Lower lobe of right lung (tissue), 2 donors: ENCODE measurements around the gene SLC66A2. TPM values are rescaled to one million over a fixed set of nuclear protein-coding genes. Genes with fewer than 3 reads are reported as not detected.

Experiments used
- ATAC-seq, 2 donors: fragments of 200-7000 bp; cut with Tn5 transposase; one replicate each; pipeline ENCODE4 v1.9.1; 2020 to 2022; ENCODE audit warnings: mild to moderate bottlenecking in 2 of 2, moderate library complexity in 2 of 2
- DNase-seq: peaks from one replicate; pipeline ENCODE4 v3.0.0-alpha.2; 2020
- H3K27ac ChIP-seq: fragments of 200-600 bp; one replicate; pipeline ENCODE4 v1.8.0; 2022
- H3K27me3 ChIP-seq: fragments of 200-600 bp; one replicate; pipeline ENCODE4 v1.8.0; 2022; ENCODE audit warnings: low read depth
- H3K36me3 ChIP-seq: fragments of 200-600 bp; one replicate; pipeline ENCODE4 v1.8.0; 2022; ENCODE audit warnings: mild to moderate bottlenecking
- H3K4me1 ChIP-seq: fragments of 200-600 bp; one replicate; pipeline ENCODE4 v1.8.0; 2022
- H3K4me3 ChIP-seq: fragments of 200-600 bp; one replicate; pipeline ENCODE4 v1.8.0; 2022; ENCODE audit warnings: mild to moderate bottlenecking
- H3K9me3 ChIP-seq: fragments of 200-600 bp; one replicate; pipeline ENCODE4 v1.8.0; 2022
- CTCF ChIP-seq: fragments of 200-600 bp; IDR thresholded peaks from one replicate; pipeline ENCODE4 v1.8.0; 2022; ENCODE audit warnings: antibody characterized with exemption, mild to moderate bottlenecking
- intact Hi-C: fragments of 100-400 bp; cut with DNase I; formaldehyde crosslinking; loops from one replicate; pipeline ENCODE4 v1.11.0; 2022
- total RNA-seq: library from RNA; stranded (reverse); fragmentation: NEBNext Ultra II Directional; extraction: Animal tissue kit (Norgen Biotek cat#: 25700); gene quantifications from one replicate; pipeline ENCODE4 v1.2.1, GENCODE V29; 2021
- donor health status: DM: no; HTN: yes; CAD: no; lungs with severe emphysema.

The SLC66A2 gene
- total RNA-seq, 1 donor from 2014 or later, result 54.2 TPM

DNA sequence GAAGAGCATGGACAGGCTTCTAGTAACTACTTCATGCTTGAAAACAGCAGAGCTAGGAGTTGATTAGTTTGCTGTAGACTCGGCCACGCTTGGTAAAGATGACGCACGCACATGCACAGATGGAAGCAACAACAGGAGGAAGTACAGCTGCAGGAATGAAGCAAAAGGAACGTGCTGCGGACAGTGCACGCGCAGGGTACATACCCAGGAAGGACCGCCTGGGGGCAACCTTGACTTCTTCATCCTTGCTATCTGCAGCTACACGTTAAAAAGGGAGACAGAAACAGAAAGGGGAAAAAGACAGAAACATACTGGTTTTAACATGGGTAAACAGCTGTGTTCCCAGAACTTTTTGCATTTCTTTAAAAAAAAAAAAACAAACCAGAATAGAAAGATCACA lies 17.7 kb downstream of the SLC66A2 start:
- Histone ChIP-seq H3K36me3 (peaks cover 19% of the 10 kb centered on the region), H3K9me3 (peaks cover 41% of the 10 kb centered on the region), H3K27me3 (no peaks in the 10 kb centered on the region), H3K27ac (no peak overlapping the region), H3K4me3 (no peak overlapping the region), H3K4me1 (peaks cover 9% of the 10 kb centered on the region)
- peak; percentile 63 to 73 for ATAC-seq
- no peak for TF ChIP-seq CTCF
- peak; percentile 50 for DNase-seq
- intact Hi-C loops, result no loop called here

- no peak for ATAC-seq
- TF ChIP-seq CTCF, result no peak
Measured at GRCh38 chr18:79932907-79933306, 18.5 kb downstream of the SLC66A2 start.

DNA sequence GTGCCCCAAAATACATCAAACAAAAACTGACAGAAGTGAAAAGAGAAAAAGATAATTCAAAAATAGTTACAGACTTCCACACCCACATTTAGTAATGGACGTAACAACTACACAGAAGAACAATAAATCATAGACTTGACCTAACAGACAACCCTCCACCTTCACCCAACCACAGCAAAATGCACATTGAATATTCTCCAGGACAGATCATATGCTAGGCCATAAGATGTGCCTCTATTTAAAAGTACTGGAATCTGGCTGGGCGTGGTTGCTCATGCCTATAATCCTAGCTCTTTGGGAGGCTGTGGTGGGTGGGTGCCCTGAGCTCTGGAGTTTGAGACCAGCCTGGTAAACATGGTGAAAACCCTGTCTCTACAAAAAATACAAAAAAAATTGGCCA lies 20.0 kb downstream of the SLC66A2 start:
- peaks cover 41% of the 10 kb centered on the region for H3K9me3 ChIP-seq
- no peak overlapping the region for H3K4me3 ChIP-seq
- DNase-seq (peak; percentile 6), ATAC-seq (no peak)
- intact Hi-C loops, result no loop called here
- H3K27me3 ChIP-seq, result no peaks in the 10 kb centered on the region
- H3K4me1 ChIP-seq, result peaks cover 9% of the 10 kb centered on the region
- H3K36me3 ChIP-seq, result peaks cover 18% of the 10 kb centered on the region
- H3K27ac ChIP-seq, result no peak overlapping the region
- TF ChIP-seq CTCF, result no peak

More at GRCh38 chr18:79932907-79933306, 18.5 kb downstream of the SLC66A2 start:
- no peak overlapping the region for H3K27ac ChIP-seq
- no peak overlapping the region for H3K4me3 ChIP-seq
- peaks cover 20% of the 10 kb centered on the region for H3K36me3 ChIP-seq
- no peak for DNase-seq
- H3K9me3 ChIP-seq, result peaks cover 41% of the 10 kb centered on the region
- peaks cover 9% of the 10 kb centered on the region for H3K4me1 ChIP-seq
- no peaks in the 10 kb centered on the region for H3K27me3 ChIP-seq
- intact Hi-C loops, result no loop called here

DNA sequence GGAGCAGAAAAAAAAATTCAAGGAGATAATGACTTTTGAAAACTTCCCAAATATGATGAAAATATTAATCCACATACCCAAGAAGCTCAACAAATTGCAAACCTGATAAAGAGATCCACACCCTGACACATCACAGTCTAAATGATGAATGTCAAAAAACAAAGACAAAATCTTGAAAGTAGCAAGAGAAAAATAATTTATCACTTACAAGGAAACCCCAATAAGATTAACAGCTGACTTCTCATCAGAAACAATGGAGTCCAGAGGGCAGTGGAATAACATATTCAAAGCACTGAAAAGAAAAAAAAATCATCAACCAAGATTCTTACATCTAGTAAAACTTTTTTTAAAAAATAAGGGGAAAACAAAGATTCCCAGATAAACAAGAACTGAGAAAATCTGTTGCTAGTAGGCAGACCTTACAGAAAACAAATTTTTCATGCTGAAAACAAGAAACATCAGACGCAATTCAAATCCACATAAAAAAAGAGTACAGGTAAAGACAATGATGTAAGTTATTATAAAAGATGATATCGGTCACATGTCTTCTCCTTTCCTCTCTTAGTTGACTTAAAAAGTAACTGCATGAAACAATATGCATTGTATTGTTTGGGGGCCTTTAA lies 21.3 kb downstream of the SLC66A2 start:
- ATAC-seq, result no peak
- DNase-seq, result no peak
- Histone ChIP-seq H3K36me3 (peaks cover 17% of the 10 kb centered on the region), H3K4me1 (peaks cover 13% of the 10 kb centered on the region), H3K27ac (no peak overlapping the region), H3K4me3 (no peak overlapping the region), H3K27me3 (no peaks in the 10 kb centered on the region), H3K9me3 (peaks cover 41% of the 10 kb centered on the region)
- intact Hi-C loops, result no loop called here
- TF ChIP-seq CTCF, result no peak

GRCh38 chr18:79928563-79928960 lies 22.9 kb downstream of the SLC66A2 start:
- Histone ChIP-seq H3K36me3 (peaks cover 24% of the 10 kb centered on the region), H3K9me3 (peaks cover 41% of the 10 kb centered on the region), H3K27me3 (no peaks in the 10 kb centered on the region), H3K4me3 (no peak overlapping the region), H3K4me1 (peaks cover 8% of the 10 kb centered on the region), H3K27ac (no peak overlapping the region)
- TF ChIP-seq CTCF, result no peak
- peak; percentile 12 for DNase-seq
- intact Hi-C loops, result no loop called here
- ATAC-seq, result no peak
